Fibroblast of the conjunctiva (primary cell): Measurements from ENCODE around the gene PAPPA2.
A peak's percentile ranks its signal among the peaks of the same experiment; 100 is the strongest.

Experiments used
- DNase-seq: peaks from one replicate; pipeline ENCODE4 v3.0.0-alpha.2; 2010; ENCODE audit warnings: low read depth

Gene PAPPA2

GRCh38 chr1:176803596-176803995 lies 340.6 kb downstream of the PAPPA2 start:
- DNase-seq = no peak

GRCh38 chr1:176809292-176809691 lies 346.3 kb downstream of the PAPPA2 start:
- DNase-seq = no peak

GRCh38 chr1:176811511-176812288 lies 348.7 kb downstream of the PAPPA2 start:
- DNase-seq = no peak

GRCh38 chr1:176815621-176816020 lies 352.6 kb downstream of the PAPPA2 start:
- no peak for DNase-seq

- DNase-seq = no peak
Observed at GRCh38 chr1:176816232-176816631, 353.3 kb downstream of the PAPPA2 start.

GRCh38 chr1:176820391-176821031 lies 357.5 kb downstream of the PAPPA2 start:
- no peak for DNase-seq

- no peak for DNase-seq
Observed at GRCh38 chr1:176826265-176826664, 363.3 kb downstream of the PAPPA2 start.

GRCh38 chr1:176829261-176829660 lies 366.3 kb downstream of the PAPPA2 start:
- no peak for DNase-seq

- no peak for DNase-seq
Observed at GRCh38 chr1:176831150-176831549, 368.2 kb downstream of the PAPPA2 start.

GRCh38 chr1:176837708-176838107 lies 374.7 kb downstream of the PAPPA2 start:
- no peak for DNase-seq

GRCh38 chr1:176838276-176838995 lies 375.5 kb downstream of the PAPPA2 start:
- DNase-seq = no peak

- no peak for DNase-seq
Observed at GRCh38 chr1:176839216-176839615, 376.2 kb downstream of the PAPPA2 start.

- no peak for DNase-seq
Observed at GRCh38 chr1:176841238-176841637, 378.3 kb downstream of the PAPPA2 start.

GRCh38 chr1:176843352-176844297 lies 380.6 kb downstream of the PAPPA2 start:
- peak; percentile 42 for DNase-seq

- DNase-seq = no peak
Observed at GRCh38 chr1:176847052-176847451, 384.1 kb downstream of the PAPPA2 start.

- DNase-seq = no peak
Observed at GRCh38 chr1:176849281-176849680, 386.3 kb downstream of the PAPPA2 start.

GRCh38 chr1:176850871-176851270 lies 387.9 kb downstream of the PAPPA2 start:
- no peak for DNase-seq

- DNase-seq = no peak
Observed at GRCh38 chr1:176852124-176852523, 389.1 kb downstream of the PAPPA2 start.

GRCh38 chr1:176853503-176853902 lies 390.5 kb downstream of the PAPPA2 start:
- DNase-seq = no peak

- DNase-seq = no peak
Observed at GRCh38 chr1:176854121-176854520, 391.1 kb downstream of the PAPPA2 start.

GRCh38 chr1:176854758-176855745 lies 392.1 kb downstream of the PAPPA2 start:
- no peak for DNase-seq
